C4-2B (cell line): Measurements from ENCODE around the gene BTBD9.

Experiments used
- CTCF ChIP-seq: fragments of 450-650 bp; conservative IDR thresholded peaks from 2 replicates; pipeline ENCODE4 v1.5.1; 2017; ENCODE audit warnings: mild to moderate bottlenecking
- ZFX ChIP-seq: fragments of 450-650 bp; IDR thresholded peaks from 2 replicates; pipeline ENCODE4 v1.6.1; 2017

GRCh38 chr6:38445336-38445735 lies 194.4 kb downstream of the BTBD9 start:
- TF ChIP-seq CTCF, result no peak
- TF ChIP-seq ZFX, result no peak
